ENCODE results near the gene CABLES2. TPM values are rescaled to one million over a fixed set of nuclear protein-coding genes. Genes with fewer than 3 reads are reported as not detected.

CABLES2 gene
- total and polyA plus RNA-seq, 10 of the 15 experiments (the other 5 are each of a cell fraction or from before 2014, with no cell fraction given) = 2.2 to 14.9 (median 5.3) TPM

DNA sequence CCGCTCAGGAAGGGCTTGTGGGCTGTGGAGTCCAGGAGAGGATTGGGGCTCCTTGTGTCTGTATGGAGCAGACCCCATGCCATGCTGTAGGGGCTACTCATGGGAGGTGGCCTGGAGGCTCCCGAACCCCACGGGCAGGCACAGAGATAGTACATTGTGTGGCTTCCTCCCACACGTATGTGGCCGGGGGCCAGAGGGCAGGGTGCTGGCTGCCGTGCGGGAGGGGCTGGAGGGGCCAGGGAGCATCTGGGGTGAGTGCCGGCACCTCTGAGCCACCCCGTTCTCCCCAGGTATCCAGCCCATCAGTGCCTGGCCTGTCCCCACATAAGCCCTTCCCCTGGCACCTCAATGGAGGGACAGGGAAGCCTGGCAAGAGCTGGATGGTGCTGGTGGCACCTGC, 12.7 kb upstream of the CABLES2 start:
- RAD21 ChIA-PET (ENCODE audit: unreplicated experiment) = no interaction called here
- SMC1A ChIA-PET (ENCODE audit: uncharacterized antibody, unreplicated experiment) = no interaction called here
- no peaks in the 10 kb centered on the region for H3K36me3 ChIP-seq (ENCODE audit: control insufficient read depth in 2 of 2, insufficient read depth in 2 of 2, low read length in 1 of 2)
- H2AFZ ChIP-seq (ENCODE audit: control insufficient read depth, low read depth, low read length) = no peak overlapping the region
- ATAC-seq = no peak
- no peaks in the 10 kb centered on the region for H3K9me3 ChIP-seq (replicated peaks; ENCODE audit: control insufficient read depth, insufficient read depth, low read length)
- 56% methylated on average over 9 of the region's 9 CpGs for WGBS (ENCODE audit: insufficient coverage, insufficient replicate concordance, low lambda C conversion rate, missing lambda C conversion rate)
- no peak overlapping the region for H3K9ac ChIP-seq (ENCODE audit: control insufficient read depth, insufficient read depth, low read length)
- no peak overlapping the region for H3K4me2 ChIP-seq (ENCODE audit: control insufficient read depth, insufficient read depth)
- no peak for FAIRE-seq
- no peaks in the 10 kb centered on the region for H4K20me1 ChIP-seq (ENCODE audit: control insufficient read depth, insufficient read depth)
- CTCF ChIA-PET = no interaction called here
- no peak for DNase-seq (ENCODE audit: low read depth, low spot score)
- no TSS peak for BruUV-seq (replicated peaks)
- POLR2A ChIA-PET = no interaction called here
- H3K4me3 ChIP-seq = no peak overlapping the region
- H3K4me1 ChIP-seq (ENCODE audit: control insufficient read depth, insufficient read depth, low read length) = no peaks in the 10 kb centered on the region
- intact Hi-C loops (cut with micrococcal nuclease; ENCODE audit: unreplicated experiment) = no loop called here
- no peak overlapping the region for H3K27ac ChIP-seq (ENCODE audit: control insufficient read depth, insufficient read depth)
- in situ Hi-C loops (cut with MboI) = no loop called here
- no peaks in the 10 kb centered on the region; a peak in 2 of 4 replicates for H3K27me3 ChIP-seq (replicated peaks in 1 of 2; ENCODE audit: control insufficient read depth in 2 of 2, insufficient read depth in 2 of 2, low read length in 1 of 2)
- H3K79me2 ChIP-seq (ENCODE audit: control insufficient read depth, insufficient read depth, low read length) = no peaks in the 10 kb centered on the region
- TF ChIP-seq ETV6 (conservative IDR thresholded peaks at IDR 0.05 in 1 of 2, IDR thresholded peaks at IDR 0.05 in 1 of 2; ENCODE audit: borderline replicate concordance in 1 of 2, low read depth in 1 of 2) = no peak
- TF ChIP-seq PAX8 (IDR thresholded peaks at IDR 0.05) = no peak
- no peak for TF ChIP-seq KAT2A (conservative IDR thresholded peaks at IDR 0.05; ENCODE audit: control insufficient read depth, low read depth, low read length)
- no peak for TF ChIP-seq ZNF207 (IDR thresholded peaks at IDR 0.05; ENCODE audit: borderline replicate concordance)
- no peak for TF ChIP-seq HDAC2 (IDR thresholded peaks at IDR 0.05)
- no peak for TF ChIP-seq SUZ12 (IDR thresholded peaks at IDR 0.05; ENCODE audit: unreplicated experiment)
- TF ChIP-seq CBFB (IDR thresholded peaks at IDR 0.05; ENCODE audit: low read depth) = no peak

DNA sequence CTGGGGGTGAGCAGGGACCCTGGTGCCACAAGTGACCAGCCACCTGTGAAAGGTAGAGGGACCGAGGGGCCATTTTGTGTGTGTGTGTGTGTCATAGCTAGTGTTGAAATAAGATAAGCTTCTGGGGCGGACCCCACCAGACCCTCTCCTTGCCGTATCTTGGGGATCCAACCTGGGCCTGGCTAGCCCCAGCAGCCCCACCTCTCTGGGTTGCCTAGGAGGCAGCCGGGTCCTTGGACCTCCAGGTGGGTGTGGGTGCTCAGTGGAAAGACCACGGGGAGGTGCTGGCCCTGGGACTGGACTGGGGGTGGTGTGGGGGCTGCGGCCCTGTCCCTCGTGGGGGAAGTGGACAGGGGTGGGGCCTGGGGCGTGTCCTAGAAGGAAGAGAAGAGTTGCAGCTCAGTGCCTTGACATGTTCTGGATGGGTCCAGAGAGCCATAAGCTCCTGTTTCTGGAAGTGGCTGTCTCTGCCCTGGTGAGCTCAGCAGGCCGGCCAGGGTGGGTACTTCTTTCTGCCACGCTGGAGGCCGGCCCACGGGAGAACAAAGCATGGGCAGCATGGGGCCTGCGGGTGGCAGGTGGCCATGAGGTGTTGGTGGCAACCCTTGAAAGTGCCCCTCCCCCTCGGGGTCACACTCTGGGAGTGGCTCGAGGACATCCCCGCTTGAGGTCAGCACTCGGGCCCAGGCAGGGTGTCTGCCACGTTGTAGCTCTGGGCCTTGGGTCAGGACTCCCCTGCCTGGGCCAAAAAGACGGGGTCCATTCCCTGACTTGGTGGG, 11.8 kb upstream of the CABLES2 start:
- ChIA-PET CTCF (interaction anchor here (1.0 kb wide), 1 partner anchor 198 kb away, joined by 3 read pairs; no protein-coding TSS in a partner anchor), POLR2A (no interaction called here), SMC1A (ENCODE audit: uncharacterized antibody, unreplicated experiment) (no interaction called here), RAD21 (ENCODE audit: unreplicated experiment) (no interaction called here)
- ATAC-seq (no peak), DNase-seq (ENCODE audit: low read depth, low spot score) (no peak), FAIRE-seq (no peak)
- Histone ChIP-seq H3K27ac (ENCODE audit: control insufficient read depth, insufficient read depth) (no peak overlapping the region), H3K79me2 (ENCODE audit: control insufficient read depth, insufficient read depth, low read length) (no peaks in the 10 kb centered on the region), H3K4me2 (ENCODE audit: control insufficient read depth, insufficient read depth) (no peak overlapping the region), H3K4me3 (no peak overlapping the region), H4K20me1 (ENCODE audit: control insufficient read depth, insufficient read depth) (no peaks in the 10 kb centered on the region), H3K9me3 (replicated peaks; ENCODE audit: control insufficient read depth, insufficient read depth, low read length) (no peaks in the 10 kb centered on the region), H3K36me3 (ENCODE audit: control insufficient read depth in 2 of 2, insufficient read depth in 2 of 2, low read length in 1 of 2) (no peaks in the 10 kb centered on the region), H3K4me1 (ENCODE audit: control insufficient read depth, insufficient read depth, low read length) (no peaks in the 10 kb centered on the region), H3K9ac (ENCODE audit: control insufficient read depth, insufficient read depth, low read length) (no peak overlapping the region), H2AFZ (ENCODE audit: control insufficient read depth, low read depth, low read length) (no peak overlapping the region), H3K27me3 (replicated peaks in 1 of 2; ENCODE audit: control insufficient read depth in 2 of 2, insufficient read depth in 2 of 2, low read length in 1 of 2) (no peaks in the 10 kb centered on the region; a peak in 1 of 4 replicates)
- in situ Hi-C loops (cut with MboI) (no loop called here), intact Hi-C loops (cut with micrococcal nuclease; ENCODE audit: unreplicated experiment) (no loop called here)
- no TSS peak for BruUV-seq (replicated peaks)
- 36% methylated on average over 19 of the region's 19 CpGs for WGBS (ENCODE audit: insufficient coverage, insufficient replicate concordance, low lambda C conversion rate, missing lambda C conversion rate)
- TF ChIP-seq FOS (IDR thresholded peaks at IDR 0.05; ENCODE audit: borderline replicate concordance, extremely low read depth, insufficient read length) = no peak
- no peak for TF ChIP-seq SIX5 (IDR thresholded peaks at IDR 0.05; ENCODE audit: low read depth, low read length, severe bottlenecking)
- no peak for TF ChIP-seq USF2 (IDR thresholded peaks at IDR 0.05; ENCODE audit: borderline replicate concordance, low read depth, low read length)
- no peak for TF ChIP-seq CBX5 (IDR thresholded peaks at IDR 0.05; ENCODE audit: low read depth)
